ENCODE results near the gene PEX11G.
A peak's percentile ranks its signal among the peaks of the same experiment; 100 is the strongest.
"Not testable (repeated sequence)": the region's sequence is repeated elsewhere in the genome, so short reads cannot be mapped to it uniquely, and the experiment has no call there.

Gene PEX11G

DNA sequence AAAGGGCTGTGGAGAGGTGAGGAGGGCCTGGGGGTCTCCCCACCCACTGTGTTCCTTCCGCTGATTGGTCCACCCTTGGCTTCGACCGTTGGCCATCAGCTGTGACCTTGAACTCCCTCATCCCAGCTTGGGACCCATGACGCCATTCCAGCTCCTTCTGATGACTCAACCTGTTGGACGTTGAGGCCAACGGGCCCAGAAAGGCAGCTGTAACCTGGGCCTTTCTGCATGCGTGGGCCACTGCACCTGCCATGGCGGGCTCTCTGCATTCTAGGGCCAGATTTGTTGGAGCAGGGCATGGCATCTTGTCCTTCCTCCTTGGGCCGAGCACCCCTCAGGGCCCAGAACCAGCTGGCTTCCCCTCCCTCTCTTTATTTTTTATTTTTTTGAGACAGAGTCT lies 30.2 kb downstream of the PEX11G start:
- no peak for DNase-seq (ENCODE audit: low read depth, low spot score)
- in situ Hi-C loops (cut with HindIII; ENCODE audit: low sequenced_read_pairs): no loop called here
- TF ChIP-seq, protein P1, sequence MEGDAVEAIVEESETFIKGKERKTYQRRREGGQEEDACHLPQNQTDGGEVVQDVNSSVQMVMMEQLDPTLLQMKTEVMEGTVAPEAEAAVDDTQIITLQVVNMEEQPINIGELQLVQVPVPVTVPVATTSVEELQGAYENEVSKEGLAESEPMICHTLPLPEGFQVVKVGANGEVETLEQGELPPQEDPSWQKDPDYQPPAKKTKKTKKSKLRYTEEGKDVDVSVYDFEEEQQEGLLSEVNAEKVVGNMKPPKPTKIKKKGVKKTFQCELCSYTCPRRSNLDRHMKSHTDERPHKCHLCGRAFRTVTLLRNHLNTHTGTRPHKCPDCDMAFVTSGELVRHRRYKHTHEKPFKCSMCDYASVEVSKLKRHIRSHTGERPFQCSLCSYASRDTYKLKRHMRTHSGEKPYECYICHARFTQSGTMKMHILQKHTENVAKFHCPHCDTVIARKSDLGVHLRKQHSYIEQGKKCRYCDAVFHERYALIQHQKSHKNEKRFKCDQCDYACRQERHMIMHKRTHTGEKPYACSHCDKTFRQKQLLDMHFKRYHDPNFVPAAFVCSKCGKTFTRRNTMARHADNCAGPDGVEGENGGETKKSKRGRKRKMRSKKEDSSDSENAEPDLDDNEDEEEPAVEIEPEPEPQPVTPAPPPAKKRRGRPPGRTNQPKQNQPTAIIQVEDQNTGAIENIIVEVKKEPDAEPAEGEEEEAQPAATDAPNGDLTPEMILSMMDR (IDR thresholded peaks at IDR 0.05; ENCODE audit: low read depth, low read length): no peak
- H3K4me3 ChIP-seq (ENCODE audit: low read depth, low read length): no peak overlapping the region

DNA sequence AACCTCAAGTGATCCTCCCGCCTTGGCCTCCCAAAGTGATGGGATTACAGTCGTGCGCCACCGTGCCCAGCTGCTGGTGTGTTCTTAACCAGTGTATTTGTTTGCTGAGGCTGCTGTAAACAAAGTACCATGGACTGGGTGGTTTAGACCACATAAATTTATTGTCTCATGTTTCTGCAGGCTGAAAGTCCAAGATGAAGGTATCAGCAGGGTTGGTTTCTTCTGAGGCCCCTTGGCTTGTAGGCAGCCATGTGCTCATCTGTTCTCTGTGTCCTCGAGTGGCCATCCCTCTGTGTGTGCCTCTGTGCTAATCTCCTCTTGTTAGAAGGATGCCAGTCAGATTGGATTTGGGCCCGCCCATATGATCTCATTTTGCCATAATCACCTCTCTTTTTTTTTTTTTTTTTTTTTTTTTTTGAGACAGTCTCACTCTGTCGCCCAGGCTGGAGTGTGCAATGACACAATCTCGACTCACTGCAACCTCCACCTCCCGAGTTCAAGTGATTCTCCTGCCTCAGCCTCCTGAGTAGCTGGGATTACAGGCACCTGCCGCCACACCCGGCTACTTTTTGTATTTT lies 31.8 kb downstream of the PEX11G start:
- in situ Hi-C loops (cut with HindIII; ENCODE audit: low sequenced_read_pairs): no loop called here
- TF ChIP-seq, protein P1 (IDR thresholded peaks at IDR 0.05; ENCODE audit: low read depth, low read length): no peak
- DNase-seq (ENCODE audit: low read depth, low spot score): no peak
- no peak overlapping the region for H3K4me3 ChIP-seq (ENCODE audit: low read depth, low read length)

DNA sequence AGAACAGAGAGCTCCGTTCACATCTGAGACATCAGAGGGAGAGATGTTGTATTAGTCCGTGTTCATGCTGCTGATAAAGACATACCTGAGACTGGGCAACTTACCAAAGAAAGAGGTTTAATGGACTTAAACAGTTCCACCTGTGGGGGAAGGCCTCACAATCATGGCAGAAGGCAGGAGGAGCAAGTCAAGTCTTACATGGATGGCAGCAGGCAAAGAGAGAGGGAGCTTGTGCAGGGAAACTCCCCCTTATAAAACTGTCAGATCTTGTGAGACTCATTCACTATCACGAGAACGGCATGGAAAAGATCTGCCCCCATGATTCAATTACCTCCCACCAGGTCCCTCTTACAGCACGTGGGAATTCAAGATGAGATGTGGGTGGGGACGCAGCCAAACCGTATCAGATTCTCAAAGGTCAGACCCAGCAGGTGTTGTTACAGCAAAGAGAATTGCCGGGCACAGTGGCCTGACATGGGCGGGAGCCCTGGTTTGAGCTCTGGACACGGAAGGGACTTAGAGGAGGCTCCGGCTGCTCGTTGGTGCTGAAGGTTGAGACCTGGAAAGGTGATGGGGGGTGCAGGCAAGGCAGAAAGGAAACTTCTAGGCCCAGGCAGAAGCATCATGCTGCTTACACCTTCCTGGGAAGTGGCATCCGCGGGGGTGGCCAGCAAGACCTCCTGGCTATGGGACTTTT lies 33.1 kb downstream of the PEX11G start:
- in situ Hi-C loops (cut with HindIII; ENCODE audit: low sequenced_read_pairs): no loop called here
- DNase-seq (ENCODE audit: low read depth, low spot score): no peak
- TF ChIP-seq, protein P1 (IDR thresholded peaks at IDR 0.05; ENCODE audit: low read depth, low read length): no peak
- no peak overlapping the region for H3K4me3 ChIP-seq (ENCODE audit: low read depth, low read length)

DNA sequence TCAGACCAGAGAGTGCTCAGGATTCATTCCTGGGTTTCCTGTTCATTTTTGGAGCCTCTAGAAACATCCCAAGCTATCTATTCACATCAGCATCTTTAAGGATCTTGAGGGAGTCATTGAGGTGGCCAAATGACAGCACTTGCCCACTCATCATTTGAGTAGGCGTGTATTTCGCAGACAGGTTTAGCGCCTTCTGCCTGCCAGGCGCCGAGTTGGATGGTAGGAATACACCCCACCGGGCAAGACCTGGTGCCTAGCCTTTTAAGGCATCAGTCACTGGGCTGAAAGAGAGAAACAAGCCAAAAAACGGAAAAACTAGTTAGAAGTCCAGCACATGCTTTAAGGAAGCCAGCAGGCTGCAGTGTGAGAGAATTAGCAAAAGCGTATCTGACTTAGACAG lies 33.8 kb downstream of the PEX11G start:
- TF ChIP-seq, protein P1 (IDR thresholded peaks at IDR 0.05; ENCODE audit: low read depth, low read length): no peak
- no peak for DNase-seq (ENCODE audit: low read depth, low spot score)
- in situ Hi-C loops (cut with HindIII; ENCODE audit: low sequenced_read_pairs): no loop called here
- no peak overlapping the region for H3K4me3 ChIP-seq (ENCODE audit: low read depth, low read length)

DNA sequence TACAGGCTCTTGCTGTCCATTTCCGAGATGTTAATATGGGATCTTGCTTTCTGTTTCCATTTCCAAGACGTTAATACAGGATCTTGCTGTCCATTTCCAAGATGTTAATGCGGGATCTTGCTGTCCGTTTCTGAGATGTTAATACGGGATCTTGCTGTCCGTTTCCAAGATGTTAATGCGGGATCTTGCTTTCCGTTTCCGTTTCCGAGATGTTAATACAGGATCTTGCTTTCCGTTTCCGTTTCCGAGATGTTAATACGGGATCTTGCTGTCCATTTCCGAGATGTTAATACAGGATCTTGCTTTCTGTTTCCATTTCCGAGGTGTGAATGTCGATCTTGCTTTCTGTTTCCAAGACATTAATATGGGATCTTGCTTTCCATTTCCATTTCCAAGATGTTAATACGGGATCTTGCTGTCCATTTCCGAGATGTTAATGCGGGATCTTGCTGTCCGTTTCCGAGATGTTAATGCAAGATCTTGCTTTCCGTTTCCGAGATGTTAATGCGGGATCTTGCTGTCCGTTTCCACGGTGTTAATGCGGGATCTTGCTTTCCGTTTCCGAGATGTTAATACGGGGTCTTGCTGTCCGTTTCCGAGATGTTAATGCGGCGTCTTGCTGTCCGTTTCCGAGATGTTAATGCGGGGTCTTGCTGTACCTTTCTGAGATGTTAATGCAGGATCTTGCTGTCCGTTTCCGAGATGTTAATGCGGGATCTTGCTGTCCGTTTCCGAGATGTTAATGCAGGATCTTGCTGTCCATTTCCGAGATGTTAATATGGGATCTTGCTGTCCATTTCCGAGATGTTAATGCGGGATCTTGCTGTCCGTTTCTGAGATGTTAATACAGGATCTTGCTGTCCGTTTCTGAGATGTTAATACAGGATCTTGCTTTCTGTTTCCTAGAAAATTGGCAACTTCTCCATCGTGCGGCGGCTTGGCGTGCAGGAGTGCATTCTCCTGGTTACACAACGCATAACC lies 38.3 kb downstream of the PEX11G start:
- peak; percentile 55 for DNase-seq (ENCODE audit: low read depth, low spot score)
- no peak overlapping the region for H3K4me3 ChIP-seq (ENCODE audit: low read depth, low read length)
- in situ Hi-C loops (cut with HindIII; ENCODE audit: low sequenced_read_pairs): no loop called here
- TF ChIP-seq, protein P1 (IDR thresholded peaks at IDR 0.05; ENCODE audit: low read depth, low read length): no peak

DNA sequence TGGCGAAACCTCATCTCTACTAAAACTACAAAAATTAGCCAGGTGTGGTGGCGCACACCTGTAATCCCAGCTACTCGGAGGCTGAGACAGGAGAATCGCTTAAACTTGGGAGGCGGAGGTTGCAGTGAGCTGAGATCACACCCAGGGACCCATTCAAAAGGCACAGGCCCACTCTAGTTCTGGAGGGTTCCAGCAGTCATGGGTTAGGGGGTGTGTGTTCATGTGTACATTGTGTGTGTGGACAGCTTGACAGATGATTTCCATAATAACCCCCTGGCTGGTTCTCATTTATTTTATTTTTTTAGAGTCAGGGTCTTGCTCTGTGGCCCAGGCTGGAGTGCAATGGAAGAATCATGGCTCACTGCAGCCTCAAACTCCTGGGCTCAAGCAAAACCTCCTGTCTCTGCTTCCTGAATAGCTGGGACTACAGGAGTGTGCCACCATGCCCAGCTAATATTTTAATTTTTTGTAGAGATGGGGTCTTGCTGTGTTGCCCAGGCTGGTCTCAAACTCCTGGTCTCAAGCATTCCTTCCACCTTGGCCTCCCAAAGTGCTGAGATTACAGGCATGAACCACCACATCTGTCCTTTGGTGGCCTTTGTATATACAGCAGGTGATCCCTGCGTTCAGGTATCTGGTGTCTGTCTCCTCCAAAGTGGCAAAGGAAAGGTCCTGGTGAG lies 39.3 kb downstream of the PEX11G start:
- in situ Hi-C loops (cut with HindIII; ENCODE audit: low sequenced_read_pairs); DNase-seq (ENCODE audit: low read depth, low spot score); H3K4me3 ChIP-seq (ENCODE audit: low read depth, low read length): not testable (repeated sequence)

Data from astrocyte of the spinal cord (primary cell).